ENCODE results near the gene NT5M. TPM values are rescaled to one million over a fixed set of nuclear protein-coding genes. Genes with fewer than 3 reads are reported as not detected.
A peak's percentile ranks its signal among the peaks of the same experiment; 100 is the strongest.

NT5M gene
- polyA plus RNA-seq, 1 experiment: 1.2 TPM

DNA sequence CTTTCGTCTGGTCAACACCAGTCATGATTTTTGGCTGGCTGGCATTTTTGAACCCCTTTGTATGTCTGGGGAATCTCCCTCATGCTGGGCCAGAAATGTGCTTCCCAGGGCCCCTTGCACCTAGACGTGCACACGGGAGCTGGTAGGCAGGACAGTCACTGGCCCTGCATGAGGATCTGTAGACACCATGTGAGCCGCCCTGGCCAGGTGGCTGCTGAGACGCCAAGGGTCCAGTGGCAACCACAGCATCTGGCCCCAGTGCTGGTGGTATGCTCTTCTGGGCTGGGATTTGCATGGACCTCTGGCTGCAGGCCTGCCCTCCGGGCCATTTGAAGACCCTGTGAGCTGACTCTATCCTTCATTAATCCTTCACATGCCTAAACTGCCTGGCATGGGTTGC, 67.5 kb downstream of the NT5M start:
- H3K36me3 ChIP-seq (ENCODE audit: control insufficient read depth, insufficient read depth, low read length): no peaks in the 10 kb centered on the region
- POLR2A ChIA-PET: no interaction called here
- no peak overlapping the region for H3K4me3 ChIP-seq (ENCODE audit: low read depth, low read length)
- DNase-seq (ENCODE audit: low read depth): no peak
- CTCF ChIA-PET: interaction anchor here (0.8 to 1.6 kb wide), 4 partner anchors 14 to 243 kb away, joined by 3 to 7 read pairs (median 4); no protein-coding TSS in a partner anchor
- no peaks in the 10 kb centered on the region; the same call in none of the 2 replicates for H3K27me3 ChIP-seq (ENCODE audit: control insufficient read depth, insufficient read depth, low read length)
- TF ChIP-seq, protein P1, sequence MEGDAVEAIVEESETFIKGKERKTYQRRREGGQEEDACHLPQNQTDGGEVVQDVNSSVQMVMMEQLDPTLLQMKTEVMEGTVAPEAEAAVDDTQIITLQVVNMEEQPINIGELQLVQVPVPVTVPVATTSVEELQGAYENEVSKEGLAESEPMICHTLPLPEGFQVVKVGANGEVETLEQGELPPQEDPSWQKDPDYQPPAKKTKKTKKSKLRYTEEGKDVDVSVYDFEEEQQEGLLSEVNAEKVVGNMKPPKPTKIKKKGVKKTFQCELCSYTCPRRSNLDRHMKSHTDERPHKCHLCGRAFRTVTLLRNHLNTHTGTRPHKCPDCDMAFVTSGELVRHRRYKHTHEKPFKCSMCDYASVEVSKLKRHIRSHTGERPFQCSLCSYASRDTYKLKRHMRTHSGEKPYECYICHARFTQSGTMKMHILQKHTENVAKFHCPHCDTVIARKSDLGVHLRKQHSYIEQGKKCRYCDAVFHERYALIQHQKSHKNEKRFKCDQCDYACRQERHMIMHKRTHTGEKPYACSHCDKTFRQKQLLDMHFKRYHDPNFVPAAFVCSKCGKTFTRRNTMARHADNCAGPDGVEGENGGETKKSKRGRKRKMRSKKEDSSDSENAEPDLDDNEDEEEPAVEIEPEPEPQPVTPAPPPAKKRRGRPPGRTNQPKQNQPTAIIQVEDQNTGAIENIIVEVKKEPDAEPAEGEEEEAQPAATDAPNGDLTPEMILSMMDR (IDR thresholded peaks at IDR 0.05; ENCODE audit: insufficient read depth, low read depth, low read length): no peak

DNA sequence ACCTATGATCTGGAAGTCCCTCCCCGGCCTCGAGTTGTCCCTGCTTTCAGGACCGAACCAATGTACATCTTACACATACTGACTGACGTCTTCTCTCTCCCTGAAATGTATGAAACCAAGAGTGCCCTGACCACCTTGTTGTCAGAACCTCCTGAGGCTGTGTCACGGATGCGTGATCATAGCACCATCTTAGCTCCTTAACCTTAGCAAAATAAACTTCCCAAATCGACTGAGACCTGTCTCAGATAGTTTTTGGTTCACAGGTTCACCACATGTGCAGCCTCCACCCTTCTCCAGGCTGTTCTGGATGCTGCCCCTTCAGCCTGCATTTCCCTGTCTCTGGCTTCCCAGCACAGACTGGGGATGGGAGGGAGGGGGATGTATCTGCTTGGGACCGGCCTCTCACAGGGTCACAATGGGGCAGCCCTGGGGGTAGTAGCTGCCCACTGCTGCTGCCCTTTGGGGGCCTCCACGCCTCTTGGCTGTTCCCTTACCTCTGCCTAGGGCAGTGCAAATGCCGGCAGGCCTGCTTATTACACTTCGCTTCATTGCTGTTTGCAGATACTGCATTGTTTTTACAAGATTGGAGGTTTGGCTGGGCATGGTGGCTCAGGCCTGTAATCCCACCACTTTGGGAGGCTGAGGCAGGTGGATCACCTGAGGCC, 69.8 kb downstream of the NT5M start:
- TF ChIP-seq, protein P1 (IDR thresholded peaks at IDR 0.05; ENCODE audit: insufficient read depth, low read depth, low read length): no peak
- Histone ChIP-seq H3K36me3 (ENCODE audit: control insufficient read depth, insufficient read depth, low read length) (no peaks in the 10 kb centered on the region), H3K4me3 (ENCODE audit: low read depth, low read length) (no peak overlapping the region), H3K27me3 (ENCODE audit: control insufficient read depth, insufficient read depth, low read length) (0 out of 2 replicates have a peak, but pooled peaks cover 3% of the 10 kb centered on the region)
- CTCF ChIA-PET: interaction anchor here (0.6 to 2.5 kb wide), 3 partner anchors 9 to 262 kb away, joined by 3 to 6 read pairs (median 3); no protein-coding TSS in a partner anchor
- POLR2A ChIA-PET: no interaction called here
- DNase-seq (ENCODE audit: low read depth): no peak

GRCh38 chr17:17375841-17376240, 72.7 kb downstream of the NT5M start:
- ChIA-PET CTCF (interaction anchor here (1.5 to 2.2 kb wide), 2 partner anchors 9 to 21 kb away, joined by 5 read pairs; no protein-coding TSS in a partner anchor), POLR2A (no interaction called here)
- Histone ChIP-seq H3K36me3 (ENCODE audit: control insufficient read depth, insufficient read depth, low read length) (no peaks in the 10 kb centered on the region), H3K27me3 (ENCODE audit: control insufficient read depth, insufficient read depth, low read length) (peaks cover 8% of the 10 kb centered on the region), H3K4me3 (ENCODE audit: low read depth, low read length) (no peak overlapping the region)
- TF ChIP-seq, protein P1 (IDR thresholded peaks at IDR 0.05; ENCODE audit: insufficient read depth, low read depth, low read length): no peak
- DNase-seq (ENCODE audit: low read depth): no peak

DNA sequence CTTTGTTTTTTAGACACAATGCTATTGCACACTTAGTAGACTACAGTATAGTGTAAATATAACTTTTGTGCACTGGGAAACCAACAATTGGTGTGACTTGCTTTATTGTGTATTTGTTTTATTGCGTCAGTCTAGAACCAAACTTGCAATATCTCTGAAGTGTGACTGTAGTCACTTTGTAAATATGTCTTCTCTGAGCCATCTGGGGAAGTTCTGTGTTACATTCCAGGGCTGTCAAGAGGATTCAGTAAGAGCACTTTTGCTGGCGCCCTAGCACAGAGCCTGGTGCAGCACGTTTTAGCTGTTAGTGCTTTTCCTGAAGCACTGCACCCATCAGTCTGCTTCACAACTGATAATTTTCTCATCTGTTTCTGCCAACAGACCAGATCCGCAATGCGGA, 73.2 kb downstream of the NT5M start:
- peaks cover 10% of the 10 kb centered on the region for H3K27me3 ChIP-seq (ENCODE audit: control insufficient read depth, insufficient read depth, low read length)
- H3K36me3 ChIP-seq (ENCODE audit: control insufficient read depth, insufficient read depth, low read length): no peaks in the 10 kb centered on the region
- peak; percentile 57 for DNase-seq (ENCODE audit: low read depth)
- TF ChIP-seq, protein P1 (IDR thresholded peaks at IDR 0.05; ENCODE audit: insufficient read depth, low read depth, low read length): no peak
- H3K4me3 ChIP-seq (ENCODE audit: low read depth, low read length): no peak overlapping the region
- ChIA-PET CTCF (interaction anchor here (2.2 kb wide), 1 partner anchor 22 kb away, joined by 5 read pairs; no protein-coding TSS in a partner anchor), POLR2A (no interaction called here)

- POLR2A ChIA-PET: no interaction called here
- Histone ChIP-seq H3K27me3 (ENCODE audit: control insufficient read depth, insufficient read depth, low read length) (peaks cover 15% of the 10 kb centered on the region), H3K4me3 (ENCODE audit: low read depth, low read length) (no peak overlapping the region), H3K36me3 (ENCODE audit: control insufficient read depth, insufficient read depth, low read length) (no peaks in the 10 kb centered on the region)
- TF ChIP-seq, protein P1 (IDR thresholded peaks at IDR 0.05; ENCODE audit: insufficient read depth, low read depth, low read length): no peak
- CTCF ChIA-PET: no interaction called here
- no peak for DNase-seq (ENCODE audit: low read depth)
Observed at GRCh38 chr17:17377071-17377967, 74.1 kb downstream of the NT5M start.

Measured in BJ (cell line).